Upper lobe of left lung (tissue), 4 donors: ENCODE results near the gene DCDC2C.

Source experiments
- POLR2AphosphoS5 ChIP-seq, 2 donors: sonication (generic); formaldehyde crosslinking; IDR thresholded peaks; one replicate each; pipeline ENCODE4 v1.5.1; 2017; ENCODE audit warnings: antibody characterized with exemption in 2 of 2
- TF ChIP-seq, protein P1 (sequence below), 6 experiments: fragments of 450-650 bp in 4 of 6; fragments of 200-600 bp in 2 of 6; sonication (generic) in 2 of 6; IDR thresholded peaks; one replicate each; pipeline ENCODE4 v1.5.1; 2016 to 2019; ENCODE audit warnings: antibody characterized with exemption in 6 of 6

DNA sequence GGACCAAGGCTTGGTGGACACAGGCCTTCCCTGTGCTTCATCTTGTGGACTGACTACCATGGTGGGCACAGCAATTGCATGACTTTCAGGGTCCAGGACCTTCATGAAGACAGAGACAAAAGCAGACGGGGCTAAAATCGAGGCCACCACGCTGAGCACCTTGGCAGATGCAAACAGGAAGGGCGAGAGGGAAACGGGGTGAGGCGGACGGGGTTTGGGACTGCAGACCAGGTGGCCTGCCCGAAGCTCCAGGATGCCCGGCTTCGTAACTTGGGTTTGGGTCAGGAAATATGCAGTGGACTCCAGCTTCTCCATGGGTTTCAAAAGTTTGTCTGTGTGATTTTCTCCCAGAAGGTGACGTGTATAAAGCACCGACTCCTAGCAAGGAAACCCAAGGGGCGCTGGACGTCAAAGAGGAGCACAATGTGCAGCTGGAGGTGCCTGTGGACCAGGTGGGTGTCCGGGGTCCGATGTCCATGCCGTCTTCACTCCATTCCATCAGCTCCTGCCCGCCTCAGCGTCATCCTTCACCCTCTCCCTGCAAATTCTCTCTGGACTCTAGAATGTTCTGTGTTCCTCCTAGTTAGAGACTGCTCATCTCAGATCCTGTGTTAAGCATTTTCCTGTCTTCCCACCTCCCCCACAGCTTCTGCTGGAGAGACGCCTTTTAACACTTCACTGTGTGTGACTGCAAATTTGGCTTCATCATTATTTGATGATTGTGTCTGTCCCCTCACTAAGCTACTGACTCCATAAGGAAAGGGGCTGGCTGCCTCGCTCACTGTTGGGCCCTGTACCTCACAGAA is 65.8 kb downstream of the DCDC2C start:
- TF ChIP-seq, protein P1, sequence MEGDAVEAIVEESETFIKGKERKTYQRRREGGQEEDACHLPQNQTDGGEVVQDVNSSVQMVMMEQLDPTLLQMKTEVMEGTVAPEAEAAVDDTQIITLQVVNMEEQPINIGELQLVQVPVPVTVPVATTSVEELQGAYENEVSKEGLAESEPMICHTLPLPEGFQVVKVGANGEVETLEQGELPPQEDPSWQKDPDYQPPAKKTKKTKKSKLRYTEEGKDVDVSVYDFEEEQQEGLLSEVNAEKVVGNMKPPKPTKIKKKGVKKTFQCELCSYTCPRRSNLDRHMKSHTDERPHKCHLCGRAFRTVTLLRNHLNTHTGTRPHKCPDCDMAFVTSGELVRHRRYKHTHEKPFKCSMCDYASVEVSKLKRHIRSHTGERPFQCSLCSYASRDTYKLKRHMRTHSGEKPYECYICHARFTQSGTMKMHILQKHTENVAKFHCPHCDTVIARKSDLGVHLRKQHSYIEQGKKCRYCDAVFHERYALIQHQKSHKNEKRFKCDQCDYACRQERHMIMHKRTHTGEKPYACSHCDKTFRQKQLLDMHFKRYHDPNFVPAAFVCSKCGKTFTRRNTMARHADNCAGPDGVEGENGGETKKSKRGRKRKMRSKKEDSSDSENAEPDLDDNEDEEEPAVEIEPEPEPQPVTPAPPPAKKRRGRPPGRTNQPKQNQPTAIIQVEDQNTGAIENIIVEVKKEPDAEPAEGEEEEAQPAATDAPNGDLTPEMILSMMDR (IDR thresholded peaks at IDR 0.05) = no peak
- no peak for TF ChIP-seq POLR2AphosphoS5 (IDR thresholded peaks at IDR 0.05)
